Esophagus muscularis mucosa (tissue), 4 donors: ENCODE measurements around the gene PAF1. TPM values are rescaled to one million over a fixed set of nuclear protein-coding genes. Genes with fewer than 3 reads are reported as not detected.
A peak's percentile ranks its signal among the peaks of the same experiment; 100 is the strongest.

Source experiments
- DNase-seq: peaks from one replicate; pipeline ENCODE4 v3.0.0-alpha.2; 2017; ENCODE audit errors: extremely low spot score
- H3K27ac ChIP-seq, 4 donors: fragments of 200-600 bp; sonication (generic); replicated peaks in 1 of 4; 1 replicate in 3 of 4; 2 replicates in 1 of 4; pipeline ENCODE4 v1.5.1; 2016 to 2019; ENCODE audit warnings: mild to moderate bottlenecking in 1 of 4
- H3K27me3 ChIP-seq, 4 donors: fragments of 200-600 bp; sonication (generic); one replicate each; pipeline versions ENCODE4 v1.5.1 to v1.6.0; 2016 to 2019
- H3K36me3 ChIP-seq, 4 donors: fragments of 200-600 bp; sonication (generic); one replicate each; pipeline ENCODE4 v1.5.1; 2016 to 2019
- H3K4me1 ChIP-seq, 4 donors: fragments of 200-600 bp; sonication (generic); one replicate each; pipeline ENCODE4 v1.5.1; 2016 to 2019
- H3K4me3 ChIP-seq, 4 donors: fragments of 200-600 bp; sonication (generic); 1 replicate in 2 of 4; 2 replicates in 2 of 4; pipeline ENCODE4 v1.5.1; 2016 to 2019; ENCODE audit warnings: mild to moderate bottlenecking in 4 of 4, moderate library complexity in 1 of 4
- H3K9me3 ChIP-seq, 4 donors: fragments of 200-600 bp; sonication (generic); 1 replicate in 3 of 4; 2 replicates in 1 of 4; pipeline ENCODE4 v1.5.1; 2016 to 2019
- EP300 ChIP-seq: sonication (generic); formaldehyde crosslinking; IDR thresholded peaks from one replicate; pipeline ENCODE4 v1.6.1; 2017; ENCODE audit warnings: antibody characterized with exemption
- POLR2A ChIP-seq: fragments of 450-650 bp; IDR thresholded peaks from one replicate; pipeline ENCODE4 v1.6.1; 2017; ENCODE audit warnings: antibody characterized with exemption, moderate library complexity, mild to moderate bottlenecking, low read depth
- POLR2AphosphoS5 ChIP-seq, 2 donors: sonication (generic); formaldehyde crosslinking; IDR thresholded peaks; one replicate each; pipeline ENCODE4 v1.6.1; 2017; ENCODE audit warnings: antibody characterized with exemption in 2 of 2
- WGBS: methylation state at CpG from one replicate; pipeline ENCODE4 v1.1.5; 2018; 5-methylcytosine and 5-hydroxymethylcytosine counted together
- intact Hi-C: fragments of 100-400 bp; cut with DNase I; formaldehyde crosslinking; loops from one replicate; pipeline ENCODE4 v1.15.1; 2023
- total RNA-seq, 4 donors: library from RNA; depleted of rRNA; stranded (reverse); fragments of >200 nt; gene quantifications; one replicate each; pipeline versions ENCODE4 v1.1.0 to v1.2.1, GENCODE V29; 2016
- TF ChIP-seq, protein P1 (sequence below), 3 experiments: fragments of 200-600 bp in 2 of 3; fragments of 450-650 bp in 1 of 3; sonication (generic) in 2 of 3; IDR thresholded peaks; one replicate each; pipeline ENCODE4 v1.5.1; 2017 to 2019; ENCODE audit warnings: antibody characterized with exemption in 3 of 3, mild to moderate bottlenecking in 2 of 3, moderate library complexity in 1 of 3

The PAF1 gene
- total RNA-seq, 4 donors from 2014 or later, result 31.6 to 47.2 (median 41.5) TPM

DNA sequence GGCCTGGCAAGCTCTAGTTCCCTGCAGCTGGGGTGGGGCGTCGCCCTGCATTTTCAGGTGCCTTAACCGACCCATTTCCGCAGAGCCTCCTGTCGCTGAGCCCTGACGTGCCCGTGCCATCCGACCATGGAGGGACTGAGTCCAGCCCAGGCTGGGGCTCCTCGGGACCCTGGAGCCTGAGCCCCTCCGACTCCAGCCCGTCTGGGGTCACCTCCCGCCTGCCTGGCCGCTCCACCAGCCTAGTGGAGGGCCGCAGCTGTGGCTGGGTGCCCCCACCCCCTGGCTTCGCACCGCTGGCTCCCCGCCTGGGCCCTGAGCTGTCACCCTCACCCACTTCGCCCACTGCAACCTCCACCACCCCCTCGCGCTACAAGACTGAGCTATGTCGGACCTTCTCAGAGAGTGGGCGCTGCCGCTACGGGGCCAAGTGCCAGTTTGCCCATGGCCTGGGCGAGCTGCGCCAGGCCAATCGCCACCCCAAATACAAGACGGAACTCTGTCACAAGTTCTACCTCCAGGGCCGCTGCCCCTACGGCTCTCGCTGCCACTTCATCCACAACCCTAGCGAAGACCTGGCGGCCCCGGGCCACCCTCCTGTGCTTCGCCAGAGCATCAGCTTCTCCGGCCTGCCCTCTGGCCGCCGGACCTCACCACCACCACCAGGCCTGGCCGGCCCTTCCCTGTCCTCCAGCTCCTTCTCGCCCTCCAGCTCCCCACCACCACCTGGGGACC is 16.9 kb upstream of the PAF1 start:
- H3K4me1 ChIP-seq, result peaks cover 35 to 54% (median 45%) of the 10 kb centered on the region in 4 donors
- intact Hi-C loops, result no loop called here
- H3K27me3 ChIP-seq, result no peaks in the 10 kb centered on the region
- H3K9me3 ChIP-seq, result no peaks in the 10 kb centered on the region
- H3K27ac ChIP-seq, result peak overlapping the region; percentile 99 to 100 (median 100)
- H3K36me3 ChIP-seq, result peaks cover 13 to 22% (median 21%) of the 10 kb centered on the region in 4 donors
- WGBS, result 11% methylated on average over 12 of the region's 40 CpGs
- DNase-seq, result no peak
- peak overlapping the region; percentile 63 to 93 (median 80) for H3K4me3 ChIP-seq
- no peak for TF ChIP-seq POLR2A
- TF ChIP-seq POLR2AphosphoS5 (IDR thresholded peaks at IDR 0.05), result peak in 1 of 2 donors; percentile 71

DNA sequence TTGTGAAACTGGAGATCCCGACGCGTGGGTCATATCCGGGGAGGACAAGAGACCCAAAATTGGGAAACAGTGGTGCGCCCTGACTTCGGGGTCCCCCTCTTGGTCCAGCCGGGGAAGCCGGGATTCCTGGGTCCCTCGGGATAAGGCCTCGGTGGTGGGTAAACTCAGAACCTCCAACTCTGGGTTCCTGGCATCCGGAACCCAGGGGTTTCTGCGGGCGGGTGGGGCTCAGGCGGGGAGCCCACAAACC is 16.4 kb upstream of the PAF1 start:
- peaks cover 13 to 22% (median 21%) of the 10 kb centered on the region in 4 donors for H3K36me3 ChIP-seq
- peak overlapping the region; percentile 99 to 100 (median 100) for H3K27ac ChIP-seq
- no peak for TF ChIP-seq POLR2AphosphoS5 (IDR thresholded peaks at IDR 0.05)
- TF ChIP-seq, protein P1, sequence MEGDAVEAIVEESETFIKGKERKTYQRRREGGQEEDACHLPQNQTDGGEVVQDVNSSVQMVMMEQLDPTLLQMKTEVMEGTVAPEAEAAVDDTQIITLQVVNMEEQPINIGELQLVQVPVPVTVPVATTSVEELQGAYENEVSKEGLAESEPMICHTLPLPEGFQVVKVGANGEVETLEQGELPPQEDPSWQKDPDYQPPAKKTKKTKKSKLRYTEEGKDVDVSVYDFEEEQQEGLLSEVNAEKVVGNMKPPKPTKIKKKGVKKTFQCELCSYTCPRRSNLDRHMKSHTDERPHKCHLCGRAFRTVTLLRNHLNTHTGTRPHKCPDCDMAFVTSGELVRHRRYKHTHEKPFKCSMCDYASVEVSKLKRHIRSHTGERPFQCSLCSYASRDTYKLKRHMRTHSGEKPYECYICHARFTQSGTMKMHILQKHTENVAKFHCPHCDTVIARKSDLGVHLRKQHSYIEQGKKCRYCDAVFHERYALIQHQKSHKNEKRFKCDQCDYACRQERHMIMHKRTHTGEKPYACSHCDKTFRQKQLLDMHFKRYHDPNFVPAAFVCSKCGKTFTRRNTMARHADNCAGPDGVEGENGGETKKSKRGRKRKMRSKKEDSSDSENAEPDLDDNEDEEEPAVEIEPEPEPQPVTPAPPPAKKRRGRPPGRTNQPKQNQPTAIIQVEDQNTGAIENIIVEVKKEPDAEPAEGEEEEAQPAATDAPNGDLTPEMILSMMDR (IDR thresholded peaks at IDR 0.05), result no peak
- no peak for TF ChIP-seq POLR2A
- TF ChIP-seq EP300, result no peak
- no peaks in the 10 kb centered on the region for H3K27me3 ChIP-seq
- no peak for DNase-seq
- peak overlapping the region; percentile 63 to 93 (median 80) for H3K4me3 ChIP-seq
- no peaks in the 10 kb centered on the region for H3K9me3 ChIP-seq
- peaks cover 36 to 56% (median 49%) of the 10 kb centered on the region in 4 donors for H3K4me1 ChIP-seq
- intact Hi-C loops, result no loop called here
- 0% methylated on average over 1 of the region's 14 CpGs for WGBS

DNA sequence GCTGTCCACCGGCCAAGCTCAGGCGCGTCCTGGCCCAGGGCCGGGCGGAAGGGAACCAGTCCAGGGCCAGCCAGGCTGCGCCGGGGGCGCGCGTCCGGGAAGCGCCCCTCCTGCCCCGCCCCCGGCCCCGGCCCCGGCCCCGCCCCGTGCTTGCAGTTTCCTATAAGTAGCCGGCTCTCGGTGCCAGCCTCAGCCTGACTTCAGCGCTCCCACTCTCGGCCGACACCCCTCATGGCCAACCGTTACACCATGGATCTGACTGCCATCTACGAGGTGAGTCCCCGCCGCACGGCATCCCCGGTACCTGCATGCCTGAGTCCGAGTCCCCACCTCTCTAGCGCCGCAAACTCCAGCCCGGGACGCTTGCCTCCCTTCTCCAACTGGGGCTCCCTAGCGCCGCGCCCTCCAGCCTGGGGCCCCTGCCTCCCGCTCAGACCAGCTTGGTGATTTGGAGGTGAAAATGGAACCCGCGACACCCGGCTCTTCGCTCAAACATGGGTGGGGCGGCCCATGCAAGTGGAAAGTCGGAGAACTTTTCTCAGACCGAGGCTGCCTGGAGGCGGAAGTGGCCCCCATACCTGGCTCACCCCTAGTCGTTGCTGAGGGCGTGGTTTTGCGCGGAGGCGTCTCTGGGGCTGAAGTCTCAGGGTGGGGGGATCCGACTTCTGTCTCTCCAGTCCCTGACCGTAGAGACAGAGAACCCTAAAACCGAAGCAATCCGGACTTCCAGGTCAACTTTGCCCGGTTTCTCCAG is 15.9 kb upstream of the PAF1 start, which contains the start of gene ZFP36:
Gene ZFP36, plus strand, starts transcription at position 192 of the 754 bp plus-strand sequence. Its CDS starts 58 bp downstream, at position 250.
- Histone ChIP-seq H3K4me3 (peak within 1 kb of the TSS; percentile 63 to 93 (median 80)), H3K27ac (peak within 1 kb of the TSS; percentile 99 to 100 (median 100)), H3K4me1 (peaks cover 41 to 59% (median 54%) of the 10 kb centered on the region in 4 donors), H3K36me3 (peaks cover 13 to 22% (median 21%) of the 10 kb centered on the region in 4 donors), H3K9me3 (no peaks in the 10 kb centered on the region), H3K27me3 (no peaks in the 10 kb centered on the region)
- WGBS, result 0% methylated on average over 11 of the region's 56 CpGs
- intact Hi-C loops, result no loop called here
- TF ChIP-seq, protein P1 (IDR thresholded peaks at IDR 0.05), result no peak
- TF ChIP-seq POLR2A (peak; percentile 99), POLR2AphosphoS5 (IDR thresholded peaks at IDR 0.05) (peak in 1 of 2 donors; percentile 98), EP300 (no peak)
- peak; percentile 99 for DNase-seq

DNA sequence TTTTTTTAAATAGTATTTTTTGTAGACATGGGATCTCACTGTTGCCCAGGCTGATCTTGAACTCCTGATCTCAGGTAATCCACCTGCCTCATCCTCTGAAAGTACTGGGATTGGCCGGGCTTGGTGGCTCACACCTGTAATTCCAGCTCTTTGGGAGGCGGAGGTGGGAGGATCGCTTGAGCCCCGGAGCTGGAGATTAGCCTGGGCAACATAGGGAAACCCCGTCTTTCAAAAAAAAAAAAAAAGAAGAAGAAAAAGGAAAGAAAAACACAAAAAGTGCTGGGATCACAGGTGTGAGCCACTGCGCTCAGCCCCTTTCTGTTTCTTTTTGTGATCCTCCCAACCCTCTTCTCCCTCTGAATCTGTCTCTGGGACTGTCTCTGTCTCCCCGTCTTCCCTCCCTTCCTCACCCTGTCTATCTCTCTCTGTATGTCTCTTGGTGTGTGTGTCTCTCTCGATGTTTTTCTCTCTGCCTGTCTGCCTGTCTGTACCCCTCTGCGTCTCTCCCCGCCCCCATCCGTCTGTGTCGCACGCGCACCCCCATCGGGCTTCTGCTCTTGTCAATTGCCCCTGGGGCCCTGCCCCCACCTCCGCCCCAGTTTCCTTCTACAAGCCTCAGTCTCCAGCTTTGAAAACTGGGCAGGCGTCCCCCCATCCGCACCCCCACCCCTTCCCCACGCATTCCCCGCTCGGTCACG is 15.2 kb upstream of the PAF1 start:
- H3K36me3 ChIP-seq, result peaks cover 13 to 22% (median 21%) of the 10 kb centered on the region in 4 donors
- H3K27me3 ChIP-seq, result no peaks in the 10 kb centered on the region
- TF ChIP-seq EP300, result no peak
- no peak for TF ChIP-seq POLR2AphosphoS5 (IDR thresholded peaks at IDR 0.05)
- TF ChIP-seq, protein P1 (IDR thresholded peaks at IDR 0.05), result no peak
- TF ChIP-seq POLR2A, result no peak
- WGBS, result 18% methylated on average over 18 of the region's 22 CpGs
- peaks cover 42 to 59% (median 55%) of the 10 kb centered on the region in 4 donors for H3K4me1 ChIP-seq
- no peak for DNase-seq
- no peaks in the 10 kb centered on the region for H3K9me3 ChIP-seq
- intact Hi-C loops, result no loop called here
- peak overlapping the region; percentile 63 to 93 (median 80) for H3K4me3 ChIP-seq
- peak overlapping the region; percentile 99 to 100 (median 100) for H3K27ac ChIP-seq
